ENCODE measurements around the gene C4orf36. TPM values are rescaled to one million over a fixed set of nuclear protein-coding genes. Genes with fewer than 3 reads are reported as not detected.

Gene C4orf36
- total RNA-seq, 4 donors from 2014 or later, result 0.48 to 2.2 (median 1.5) TPM; not detected in 1

DNA sequence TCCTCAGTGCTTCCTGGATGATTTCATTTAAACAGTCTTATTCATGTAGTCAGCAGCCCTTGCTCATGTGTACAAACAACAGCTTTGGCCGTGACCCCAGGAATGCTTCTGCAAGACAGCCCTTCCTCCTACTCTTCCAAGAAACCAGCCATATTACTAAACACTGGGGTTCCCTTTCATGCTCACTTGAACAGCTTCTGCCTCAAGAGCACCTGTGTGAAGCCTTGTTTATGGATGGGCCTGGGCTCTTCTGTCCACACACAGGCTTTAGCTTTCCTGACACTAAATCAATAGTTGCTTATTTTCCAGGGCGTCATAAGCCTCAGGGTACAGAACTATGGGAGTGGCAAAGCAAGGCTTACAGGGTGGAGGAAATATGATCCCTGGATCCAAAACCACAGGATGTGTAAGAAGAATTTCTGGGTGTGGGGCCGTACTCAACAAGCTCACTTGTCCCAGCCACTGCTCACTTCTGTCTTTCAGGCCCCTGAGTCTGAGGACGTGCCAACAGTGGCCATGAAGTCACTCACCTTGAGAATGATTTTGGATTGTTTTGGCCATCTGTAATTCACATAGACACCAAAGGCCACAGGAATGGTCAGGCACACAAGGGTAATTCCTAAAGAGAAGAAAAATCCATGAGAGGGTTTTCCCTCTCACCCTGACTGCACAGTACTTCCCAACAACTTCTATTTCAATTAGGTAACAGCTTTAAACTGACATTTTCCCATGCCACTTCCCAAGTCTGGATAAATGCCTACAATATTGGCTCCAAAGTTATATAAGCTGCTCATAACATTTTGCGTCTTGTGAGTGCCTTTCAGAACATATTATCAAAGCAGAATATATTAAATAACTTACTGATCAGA lies 60.7 kb downstream of the C4orf36 start:
- peak; percentile 66 for ATAC-seq (ENCODE audit: low FRiP score)

More for the DNA sequence above, 60.7 kb downstream of the C4orf36 start:
- TF ChIP-seq, protein P1, sequence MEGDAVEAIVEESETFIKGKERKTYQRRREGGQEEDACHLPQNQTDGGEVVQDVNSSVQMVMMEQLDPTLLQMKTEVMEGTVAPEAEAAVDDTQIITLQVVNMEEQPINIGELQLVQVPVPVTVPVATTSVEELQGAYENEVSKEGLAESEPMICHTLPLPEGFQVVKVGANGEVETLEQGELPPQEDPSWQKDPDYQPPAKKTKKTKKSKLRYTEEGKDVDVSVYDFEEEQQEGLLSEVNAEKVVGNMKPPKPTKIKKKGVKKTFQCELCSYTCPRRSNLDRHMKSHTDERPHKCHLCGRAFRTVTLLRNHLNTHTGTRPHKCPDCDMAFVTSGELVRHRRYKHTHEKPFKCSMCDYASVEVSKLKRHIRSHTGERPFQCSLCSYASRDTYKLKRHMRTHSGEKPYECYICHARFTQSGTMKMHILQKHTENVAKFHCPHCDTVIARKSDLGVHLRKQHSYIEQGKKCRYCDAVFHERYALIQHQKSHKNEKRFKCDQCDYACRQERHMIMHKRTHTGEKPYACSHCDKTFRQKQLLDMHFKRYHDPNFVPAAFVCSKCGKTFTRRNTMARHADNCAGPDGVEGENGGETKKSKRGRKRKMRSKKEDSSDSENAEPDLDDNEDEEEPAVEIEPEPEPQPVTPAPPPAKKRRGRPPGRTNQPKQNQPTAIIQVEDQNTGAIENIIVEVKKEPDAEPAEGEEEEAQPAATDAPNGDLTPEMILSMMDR (IDR thresholded peaks at IDR 0.05), result no peak
- DNase-seq (ENCODE audit: low spot score), result no peak

Other genes with a start within 250 kb of the C4orf36 start
- 10 to 100 TPM in 3 of 4 donors, 1 to 10 TPM in 1; 5.8 to 25.9 (median 14.0) TPM for gene SLC10A6, start 43.0 kb downstream of the C4orf36 start, total RNA-seq
- gene AFF1, start 42.6 kb upstream of the C4orf36 start, total RNA-seq, result 100 to 1,000 TPM in 2 of 4 donors, 10 to 100 TPM in 2; 89.4 to 138 (median 103) TPM